Loucy (cell line): ENCODE data around the gene SAT2.

Experiments
- H2AFZ ChIP-seq: fragments of 200-600 bp; sonication (generic); 2 replicates; pipeline ENCODE4 v1.6.0; 2016; ENCODE audit warnings: antibody characterized with exemption, mild to moderate bottlenecking, low read length, moderate library complexity
- H3F3A ChIP-seq: fragments of 200-600 bp; 2 replicates; pipeline ENCODE4 v1.6.0; 2016; ENCODE audit warnings: antibody characterized with exemption, low read depth, mild to moderate bottlenecking
- H3K27me3 ChIP-seq: fragments of 200-600 bp; sonication (generic); 2 replicates; pipeline ENCODE4 v1.6.1; 2014; ENCODE audit warnings: low read length, mild to moderate bottlenecking; ENCODE audit not compliant: insufficient read depth, poor library complexity, severe bottlenecking
- H3K36me3 ChIP-seq: fragments of 200-600 bp; sonication (generic); 2 replicates; pipeline ENCODE4 v1.6.1; 2016; ENCODE audit warnings: low read length; ENCODE audit not compliant: insufficient read depth
- H3K4me1 ChIP-seq: fragments of 200-600 bp; sonication (generic); 2 replicates; pipeline ENCODE4 v1.5.1; 2014; ENCODE audit warnings: low read length, mild to moderate bottlenecking; ENCODE audit not compliant: insufficient read depth, poor library complexity, severe bottlenecking
- H3K4me2 ChIP-seq: fragments of 200-600 bp; sonication (generic); 2 replicates; pipeline ENCODE4 v1.6.0; 2014; ENCODE audit warnings: antibody characterized with exemption, low read length, low read depth, mild to moderate bottlenecking; ENCODE audit not compliant: poor library complexity, severe bottlenecking
- H3K4me3 ChIP-seq: fragments of 200-600 bp; sonication (generic); 2 replicates; pipeline ENCODE4 v1.5.1; 2014; ENCODE audit warnings: low read length, mild to moderate bottlenecking, mixed read lengths; ENCODE audit not compliant: poor library complexity, severe bottlenecking
- H3K79me2 ChIP-seq: fragments of 200-600 bp; sonication (generic); 2 replicates; pipeline ENCODE4 v1.6.1; 2014; ENCODE audit warnings: low read length; ENCODE audit not compliant: insufficient read depth
- H3K9ac ChIP-seq: fragments of 200-600 bp; sonication (generic); 2 replicates; pipeline ENCODE4 v1.6.0; 2014; ENCODE audit warnings: mild to moderate bottlenecking, low read depth, low read length, moderate library complexity; ENCODE audit not compliant: poor library complexity, severe bottlenecking
- H3K9me2 ChIP-seq: fragments of 200-600 bp; sonication (generic); replicated peaks from 2 replicates; pipeline ENCODE4 v1.6.1; 2016; ENCODE audit warnings: low read depth, low read length, mixed read lengths
- H3K9me3 ChIP-seq: fragments of 200-600 bp; sonication (generic); 2 replicates; pipeline ENCODE4 v1.6.1; 2014; ENCODE audit warnings: mild to moderate bottlenecking, antibody characterized with exemption, low read length, low read depth; ENCODE audit not compliant: insufficient read depth
- H4K20me1 ChIP-seq: fragments of 200-600 bp; sonication (generic); 2 replicates; pipeline ENCODE4 v1.6.0; 2014; ENCODE audit warnings: antibody characterized with exemption, low read length, mild to moderate bottlenecking; ENCODE audit not compliant: insufficient read depth, poor library complexity, severe bottlenecking
- CTCF ChIP-seq: fragments of 200-600 bp; sonication (generic); conservative IDR thresholded peaks from 2 replicates; pipeline ENCODE4 v1.5.1; 2014; ENCODE audit warnings: mild to moderate bottlenecking, antibody characterized with exemption, low read length
- EZH2phosphoT487 ChIP-seq: fragments of 200-600 bp; IDR thresholded peaks from 2 replicates; pipeline ENCODE4 v1.6.1; 2018; ENCODE audit warnings: antibody characterized with exemption, mild to moderate bottlenecking, moderate library complexity, borderline replicate concordance

SAT2 gene

GRCh38 chr17:7634384-7634783 lies 6.8 kb upstream of the SAT2 start:
- no peaks in the 10 kb centered on the region for H3K79me2 ChIP-seq
- no peak overlapping the region for H3K9ac ChIP-seq
- H3K9me3 ChIP-seq = no peaks in the 10 kb centered on the region
- H3K4me3 ChIP-seq = no peak overlapping the region
- H3K27me3 ChIP-seq = no peaks in the 10 kb centered on the region
- H2AFZ ChIP-seq = no peak overlapping the region
- no peaks in the 10 kb centered on the region for H3K4me1 ChIP-seq
- H3K9me2 ChIP-seq = no peaks in the 10 kb centered on the region
- TF ChIP-seq EZH2phosphoT487 (no peak), CTCF (peak; percentile 64)
- H3K36me3 ChIP-seq = no peaks in the 10 kb centered on the region
- H3F3A ChIP-seq = no peaks in the 10 kb centered on the region
- no peak overlapping the region for H3K4me2 ChIP-seq
- H4K20me1 ChIP-seq = no peaks in the 10 kb centered on the region

- Histone ChIP-seq H3K9me3 (no peaks in the 10 kb centered on the region), H3K9ac (peak overlapping the region; percentile 11), H3K4me2 (no peak overlapping the region), H3F3A (no peaks in the 10 kb centered on the region), H3K27me3 (no peaks in the 10 kb centered on the region), H3K36me3 (no peaks in the 10 kb centered on the region), H3K79me2 (no peaks in the 10 kb centered on the region), H2AFZ (peak overlapping the region; percentile 47), H3K9me2 (no peaks in the 10 kb centered on the region), H3K4me3 (no peak overlapping the region), H3K4me1 (no peaks in the 10 kb centered on the region), H4K20me1 (no peaks in the 10 kb centered on the region)
- TF ChIP-seq CTCF = no peak
- no peak for TF ChIP-seq EZH2phosphoT487
Observed at GRCh38 chr17:7633093-7633492, 5.5 kb upstream of the SAT2 start.

GRCh38 chr17:7632492-7632894 lies 4.9 kb upstream of the SAT2 start:
- H3K4me2 ChIP-seq = no peak overlapping the region
- TF ChIP-seq CTCF = peak; percentile 67
- TF ChIP-seq EZH2phosphoT487 = no peak

More at GRCh38 chr17:7632492-7632894, 4.9 kb upstream of the SAT2 start:
- no peaks in the 10 kb centered on the region for H3K9me3 ChIP-seq
- H2AFZ ChIP-seq = peak overlapping the region; percentile 47
- no peaks in the 10 kb centered on the region for H3K79me2 ChIP-seq
- no peaks in the 10 kb centered on the region for H3F3A ChIP-seq
- H4K20me1 ChIP-seq = no peaks in the 10 kb centered on the region
- no peaks in the 10 kb centered on the region for H3K36me3 ChIP-seq
- H3K27me3 ChIP-seq = no peaks in the 10 kb centered on the region
- no peaks in the 10 kb centered on the region for H3K4me1 ChIP-seq
- H3K9me2 ChIP-seq = no peaks in the 10 kb centered on the region
- H3K9ac ChIP-seq = peak overlapping the region; percentile 11
- no peak overlapping the region for H3K4me3 ChIP-seq
